Prostate gland (tissue), 2 donors: ENCODE measurements around the gene KLRC3.

Experiments
- POLR2A ChIP-seq: fragments of 450-650 bp; IDR thresholded peaks from one replicate; pipeline ENCODE4 v1.6.1; 2016; ENCODE audit warnings: antibody characterized with exemption, mild to moderate bottlenecking
- POLR2AphosphoS5 ChIP-seq: sonication (generic); formaldehyde crosslinking; IDR thresholded peaks from one replicate; pipeline ENCODE4 v1.6.1; 2017; ENCODE audit warnings: antibody characterized with exemption
- TF ChIP-seq, protein P1 (sequence below), 4 experiments: fragments of 200-600 bp in 2 of 4; fragments of 450-650 bp in 2 of 4; sonication (generic) in 2 of 4; IDR thresholded peaks; 1 replicate in 3 of 4; 2 replicates in 1 of 4; pipeline ENCODE4 v1.5.1; 2016 to 2019; ENCODE audit warnings: antibody characterized with exemption in 4 of 4, mild to moderate bottlenecking in 2 of 4, moderate library complexity in 2 of 4

DNA sequence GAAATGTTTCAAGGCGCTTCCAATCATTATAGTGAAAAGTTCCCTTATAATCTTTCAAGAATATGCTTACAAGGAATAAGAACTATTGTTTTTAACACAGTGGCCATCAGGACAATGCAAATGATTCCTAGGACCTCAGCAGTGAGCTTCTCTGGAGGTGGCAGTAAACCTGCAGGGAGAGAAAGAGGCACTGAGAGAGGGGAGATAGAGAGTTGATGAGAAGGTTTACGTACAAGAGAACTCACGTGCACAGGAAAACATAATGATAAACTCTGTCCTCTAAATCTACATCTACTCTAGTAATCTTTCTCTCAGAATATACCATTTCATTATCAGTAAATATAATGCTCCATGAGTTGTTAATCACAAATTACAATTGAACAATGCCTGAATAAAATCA lies 11.6 kb downstream of the KLRC3 start:
- TF ChIP-seq, protein P1, sequence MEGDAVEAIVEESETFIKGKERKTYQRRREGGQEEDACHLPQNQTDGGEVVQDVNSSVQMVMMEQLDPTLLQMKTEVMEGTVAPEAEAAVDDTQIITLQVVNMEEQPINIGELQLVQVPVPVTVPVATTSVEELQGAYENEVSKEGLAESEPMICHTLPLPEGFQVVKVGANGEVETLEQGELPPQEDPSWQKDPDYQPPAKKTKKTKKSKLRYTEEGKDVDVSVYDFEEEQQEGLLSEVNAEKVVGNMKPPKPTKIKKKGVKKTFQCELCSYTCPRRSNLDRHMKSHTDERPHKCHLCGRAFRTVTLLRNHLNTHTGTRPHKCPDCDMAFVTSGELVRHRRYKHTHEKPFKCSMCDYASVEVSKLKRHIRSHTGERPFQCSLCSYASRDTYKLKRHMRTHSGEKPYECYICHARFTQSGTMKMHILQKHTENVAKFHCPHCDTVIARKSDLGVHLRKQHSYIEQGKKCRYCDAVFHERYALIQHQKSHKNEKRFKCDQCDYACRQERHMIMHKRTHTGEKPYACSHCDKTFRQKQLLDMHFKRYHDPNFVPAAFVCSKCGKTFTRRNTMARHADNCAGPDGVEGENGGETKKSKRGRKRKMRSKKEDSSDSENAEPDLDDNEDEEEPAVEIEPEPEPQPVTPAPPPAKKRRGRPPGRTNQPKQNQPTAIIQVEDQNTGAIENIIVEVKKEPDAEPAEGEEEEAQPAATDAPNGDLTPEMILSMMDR (IDR thresholded peaks at IDR 0.05): no peak
- TF ChIP-seq POLR2AphosphoS5 (no peak), POLR2A (no peak)
